Measurements from ENCODE around the gene ATXN1. TPM values are rescaled to one million over a fixed set of nuclear protein-coding genes. Genes with fewer than 3 reads are reported as not detected.
"Not testable (repeated sequence)": the region's sequence is repeated elsewhere in the genome, so short reads cannot be mapped to it uniquely, and the experiment has no call there.

ATXN1 gene
- total RNA-seq, 1 donor from 2014 or later = 6.1 TPM

- no peak for DNase-seq (ENCODE audit: low read depth)
- peak; percentile 6 for TF ChIP-seq CTCF (conservative IDR thresholded peaks at IDR 0.05; ENCODE audit: low read depth, low read length)
- no peak overlapping the region for H3K4me3 ChIP-seq (ENCODE audit: low read depth, low read length)
These were observed 220.2 kb downstream of the ATXN1 start for GRCh38 chr6:16540804-16541752.

DNA sequence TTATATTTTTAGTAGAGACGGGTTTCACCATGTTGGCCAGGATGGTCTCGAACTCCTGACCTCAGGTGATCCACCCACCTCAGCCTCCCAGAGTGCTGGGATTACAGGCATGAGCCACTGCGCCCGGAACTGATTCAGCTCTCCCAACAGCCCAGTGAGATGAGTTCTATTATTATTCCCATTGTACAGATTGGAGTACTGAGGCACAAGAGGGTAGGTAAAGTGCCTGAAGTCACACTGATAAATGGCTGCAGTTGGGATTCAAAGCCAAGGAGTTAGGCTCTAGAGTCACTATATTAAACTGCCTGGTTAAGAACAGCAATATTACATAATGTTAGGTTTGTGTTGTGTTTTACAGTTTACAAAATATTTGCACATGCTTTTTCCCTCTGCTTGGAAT, 220.9 kb downstream of the ATXN1 start:
- not testable (repeated sequence) for H3K4me3 ChIP-seq (ENCODE audit: low read depth, low read length); DNase-seq (ENCODE audit: low read depth)

DNA sequence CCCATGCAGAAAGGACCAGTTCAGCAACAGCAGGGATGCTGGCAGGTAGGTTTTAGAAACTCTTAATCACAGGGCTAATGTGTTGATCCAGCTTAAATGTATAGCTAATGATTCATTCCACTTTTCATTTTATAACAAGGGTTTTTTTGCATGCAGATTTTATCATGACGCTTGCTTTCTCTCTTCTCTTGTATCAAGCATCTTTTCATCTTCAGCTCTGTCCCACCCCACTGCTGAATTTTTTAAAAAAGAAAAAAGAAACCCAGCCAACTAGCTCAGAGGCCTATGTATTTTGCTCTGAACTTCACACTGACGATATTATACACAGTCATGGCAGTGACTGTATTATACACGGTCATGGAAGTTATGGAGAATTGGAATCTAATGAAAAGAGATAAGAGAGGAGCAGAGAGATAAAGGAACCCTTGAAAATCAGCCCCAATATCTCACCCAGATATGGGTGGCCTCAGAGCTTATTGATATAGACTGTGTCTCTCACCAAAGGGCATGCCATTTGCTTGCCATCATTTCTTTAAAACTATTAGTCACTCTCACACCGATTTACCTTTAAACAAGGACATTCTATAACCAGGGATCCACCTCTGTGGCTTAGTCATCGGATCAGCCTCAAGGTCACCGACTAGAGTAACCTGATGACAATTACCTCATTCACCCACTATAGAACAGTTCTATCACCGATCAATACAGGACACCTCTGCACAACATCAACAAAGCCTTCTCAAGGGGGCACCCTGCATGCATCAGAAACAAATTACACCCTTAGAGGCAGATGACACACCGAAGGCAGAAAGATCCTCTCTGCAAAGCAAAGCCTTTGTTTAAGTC, 222.0 kb downstream of the ATXN1 start:
- no peak overlapping the region for H3K4me3 ChIP-seq (ENCODE audit: low read depth, low read length)
- no peak for DNase-seq (ENCODE audit: low read depth)
- TF ChIP-seq CTCF (conservative IDR thresholded peaks at IDR 0.05; ENCODE audit: low read depth, low read length) = no peak

DNA sequence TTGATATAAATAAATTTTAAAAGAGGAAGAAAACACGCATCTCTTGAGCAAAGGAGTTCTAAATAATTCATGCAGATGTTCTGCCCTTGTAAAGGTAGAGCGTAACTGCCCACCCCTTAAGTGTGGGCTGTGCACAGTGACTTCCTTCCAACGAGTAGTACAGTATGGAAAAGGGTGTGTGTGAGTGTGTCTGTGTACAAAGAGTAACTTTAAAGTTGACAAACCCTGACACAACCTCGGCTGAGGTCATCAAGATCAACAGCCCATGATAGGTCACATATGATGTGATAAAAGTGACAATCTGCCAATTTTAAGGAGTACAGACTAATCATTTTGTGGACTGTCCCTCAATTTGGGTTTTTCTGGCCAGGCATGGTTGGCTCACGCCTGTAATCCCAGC, 225.7 kb downstream of the ATXN1 start:
- TF ChIP-seq CTCF (conservative IDR thresholded peaks at IDR 0.05; ENCODE audit: low read depth, low read length) = no peak
- no peak for DNase-seq (ENCODE audit: low read depth)
- H3K4me3 ChIP-seq (ENCODE audit: low read depth, low read length) = no peak overlapping the region

DNA sequence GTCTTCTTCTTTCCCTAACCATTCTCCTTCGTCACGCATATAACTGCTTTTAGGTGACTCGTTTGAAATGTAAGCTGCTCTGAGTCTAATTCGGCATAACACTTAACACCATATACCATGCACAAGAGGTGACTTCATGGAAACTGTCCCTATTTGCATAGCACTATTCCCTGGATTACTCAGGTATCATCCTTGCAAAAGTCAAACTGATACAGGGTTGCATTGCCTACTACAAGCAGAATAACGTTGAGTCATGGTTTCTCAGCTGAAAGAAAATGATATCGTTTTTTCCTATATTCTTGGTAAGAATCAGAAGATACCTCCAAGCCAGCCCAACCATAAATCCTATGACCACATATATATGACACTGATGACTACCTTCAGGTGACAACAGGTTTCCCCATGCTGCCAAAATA, 227.5 kb downstream of the ATXN1 start:
- no peak for TF ChIP-seq CTCF (conservative IDR thresholded peaks at IDR 0.05; ENCODE audit: low read depth, low read length)
- no peak overlapping the region for H3K4me3 ChIP-seq (ENCODE audit: low read depth, low read length)
- no peak for DNase-seq (ENCODE audit: low read depth)

- TF ChIP-seq CTCF (conservative IDR thresholded peaks at IDR 0.05; ENCODE audit: low read depth, low read length) = no peak
- H3K4me3 ChIP-seq (ENCODE audit: low read depth, low read length) = no peak overlapping the region
- DNase-seq (ENCODE audit: low read depth) = no peak
These were observed 228.1 kb downstream of the ATXN1 start for GRCh38 chr6:16533210-16533609.

DNA sequence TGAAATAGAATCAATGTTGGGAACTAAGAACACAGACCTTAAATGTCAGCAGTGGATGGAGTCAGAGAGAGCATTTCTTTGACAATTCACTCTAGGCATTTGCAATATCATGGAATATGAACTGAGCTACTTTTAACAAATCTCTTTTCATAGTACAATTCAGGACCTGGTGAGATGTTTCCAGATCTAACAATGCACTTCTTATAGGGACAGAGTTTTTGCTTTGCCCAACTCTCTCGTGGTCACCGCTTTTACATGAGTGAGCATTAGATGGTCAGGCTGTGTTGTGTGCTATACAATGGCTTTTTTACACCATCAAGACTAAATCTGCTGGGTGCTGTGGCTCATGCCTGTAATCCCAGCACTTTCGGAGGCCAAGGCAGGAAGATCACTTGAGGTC, 233.6 kb downstream of the ATXN1 start:
- no peak overlapping the region for H3K4me3 ChIP-seq (ENCODE audit: low read depth, low read length)
- no peak for TF ChIP-seq CTCF (conservative IDR thresholded peaks at IDR 0.05; ENCODE audit: low read depth, low read length)
- no peak for DNase-seq (ENCODE audit: low read depth)

All from epithelial cell of proximal tubule (primary cell).